H1 (cell line): ENCODE results near the gene NOC2L. TPM values are rescaled to one million over a fixed set of nuclear protein-coding genes. Genes with fewer than 3 reads are reported as not detected.

Experiments used
- BACH1 ChIP-seq: IDR thresholded peaks from 2 replicates; pipeline ENCODE4 v1.6.1; 2012; ENCODE audit warnings: low read length, improper control_type of control experiment
- EZH2 ChIP-seq: fragments of 200-600 bp; sonication (generic); IDR thresholded peaks from 2 replicates; pipeline ENCODE4 v1.7.1; 2012; ENCODE audit warnings: low read depth, mild to moderate bottlenecking, moderate library complexity, low read length, inconsistent platforms; ENCODE audit not compliant: severe bottlenecking
- JUN ChIP-seq: IDR thresholded peaks from 2 replicates; pipeline ENCODE4 v1.6.1; 2011; ENCODE audit warnings: low read depth, mild to moderate bottlenecking, improper control_type of control experiment, low read length
- polyA plus RNA-seq, 7 experiments: library from polyadenylated mRNA; depleted of rRNA in 3 of 7; stranded (reverse) in 5 of 7; unstranded in 2 of 7; fragments of >200 nt in 5 of 7; fragments of 200-250 nt in 2 of 7; gene quantifications; 1 replicate in 5 of 7; 2 replicates in 1 of 7; 4 replicates in 1 of 7; pipeline versions ENCODE4 v1.2.1 to v1.2.3, GENCODE V29; 2011 to 2013; ENCODE audit warnings: missing spikeins in 2 of 7, mixed read lengths in 2 of 7
- total RNA-seq: library from RNA; stranded (reverse); fragmentation: NEBNext Ultra II Directional; extraction: Animal tissue kit (Norgen Biotek cat#: 25700); gene quantifications from 2 replicates; pipeline ENCODE4 v1.2.1, GENCODE V29; 2021

NOC2L gene
- total and polyA plus RNA-seq, 2 of the 8 experiments (the other 6 are each of a cell fraction or from before 2014, with no cell fraction given), result 74.7 to 130 TPM

DNA sequence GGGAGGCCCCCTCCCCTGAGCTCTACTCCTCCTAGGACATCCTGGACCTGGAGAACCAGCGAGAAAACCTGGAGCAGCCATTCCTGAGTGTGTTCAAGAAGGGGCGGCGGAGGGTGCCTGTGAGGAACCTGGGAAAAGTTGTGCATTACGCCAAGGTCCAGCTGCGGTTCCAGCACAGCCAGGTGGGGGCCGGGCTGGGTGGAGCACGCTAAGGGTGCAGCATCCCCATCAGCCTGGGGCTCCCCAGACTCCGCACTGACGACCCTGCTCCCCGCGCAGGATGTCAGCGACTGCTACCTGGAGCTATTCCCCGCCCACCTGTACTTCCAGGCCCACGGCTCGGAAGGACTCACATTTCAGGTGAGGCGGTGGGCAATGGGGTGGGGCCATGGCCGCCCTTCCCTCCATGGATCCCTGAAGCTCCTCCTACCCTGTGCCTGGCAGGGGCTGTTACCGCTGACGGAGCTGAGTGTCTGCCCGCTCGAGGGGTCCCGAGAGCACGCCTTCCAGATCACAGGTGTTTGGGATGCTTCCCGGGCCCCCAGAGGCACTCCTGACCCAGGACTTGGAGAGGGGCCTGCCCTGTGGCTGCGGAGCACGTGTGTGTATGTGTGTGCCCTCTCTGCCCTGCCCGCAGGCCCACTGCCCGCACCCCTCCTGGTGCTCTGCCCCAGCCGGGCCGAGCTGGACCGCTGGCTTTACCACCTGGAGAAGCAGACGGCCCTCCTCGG, 11.4 kb upstream of the NOC2L start (continued):
- no peak for TF ChIP-seq JUN
- TF ChIP-seq BACH1, result no peak
- TF ChIP-seq EZH2, result peak; percentile 24
